Measurements from ENCODE around the gene AKR7A3. TPM values are rescaled to one million over a fixed set of nuclear protein-coding genes. Genes with fewer than 3 reads are reported as not detected.
"Not testable (repeated sequence)": the region's sequence is repeated elsewhere in the genome, so short reads cannot be mapped to it uniquely, and the experiment has no call there.

The AKR7A3 gene
- 0.92 and 1.7 TPM in 2 replicates for total RNA-seq (2014; rRNA removed)
- polyA plus RNA-seq (2012), result 0.18 TPM

- DNase-seq (ENCODE audit: low read depth), result not testable (repeated sequence)
These were observed at the start of gene AKR7A3 for GRCh38 chr1:19288324-19289241. Gene AKR7A3 (minus strand): TSS chr1:19288770. CDS start chr1:19288709, 61 bp downstream.

- DNase-seq (ENCODE audit: low read depth), result no peak
These were observed 49.8 kb upstream of the AKR7A3 start for GRCh38 chr1:19338323-19338762.

- DNase-seq (ENCODE audit: low read depth), result no peak
These were observed 48.7 kb upstream of the AKR7A3 start for GRCh38 chr1:19337289-19337688.

GRCh38 chr1:19336543-19336942 lies 48.0 kb upstream of the AKR7A3 start:
- peak; percentile 45 for DNase-seq (ENCODE audit: low read depth)

GRCh38 chr1:19333587-19334354 lies 45.2 kb upstream of the AKR7A3 start:
- no peak for DNase-seq (ENCODE audit: low read depth)

GRCh38 chr1:19332832-19333231 lies 44.3 kb upstream of the AKR7A3 start:
- no peak for DNase-seq (ENCODE audit: low read depth)

GRCh38 chr1:19331262-19331878 lies 42.8 kb upstream of the AKR7A3 start:
- no peak for DNase-seq (ENCODE audit: low read depth)

- DNase-seq (ENCODE audit: low read depth), result no peak
These were observed 42.0 kb upstream of the AKR7A3 start for GRCh38 chr1:19330449-19331135.

GRCh38 chr1:19329611-19330010 lies 41.0 kb upstream of the AKR7A3 start:
- DNase-seq (ENCODE audit: low read depth), result no peak

- no peak for DNase-seq (ENCODE audit: low read depth)
These were observed 40.6 kb upstream of the AKR7A3 start for GRCh38 chr1:19329188-19329587.

GRCh38 chr1:19328486-19328885 lies 39.9 kb upstream of the AKR7A3 start:
- no peak for DNase-seq (ENCODE audit: low read depth)

- no peak for DNase-seq (ENCODE audit: low read depth)
These were observed 39.2 kb upstream of the AKR7A3 start for GRCh38 chr1:19327736-19328135.

GRCh38 chr1:19327301-19327700 lies 38.7 kb upstream of the AKR7A3 start:
- DNase-seq (ENCODE audit: low read depth), result no peak

- DNase-seq (ENCODE audit: low read depth), result no peak
These were observed 38.1 kb upstream of the AKR7A3 start for GRCh38 chr1:19326748-19327065.

- no peak for DNase-seq (ENCODE audit: low read depth)
These were observed 37.6 kb upstream of the AKR7A3 start for GRCh38 chr1:19325958-19326747.

- no peak for DNase-seq (ENCODE audit: low read depth)
These were observed 36.9 kb upstream of the AKR7A3 start for GRCh38 chr1:19325368-19325957.

GRCh38 chr1:19324665-19324990 lies 36.1 kb upstream of the AKR7A3 start:
- DNase-seq (ENCODE audit: low read depth), result no peak

- no peak for DNase-seq (ENCODE audit: low read depth)
These were observed 35.6 kb upstream of the AKR7A3 start for GRCh38 chr1:19323987-19324664.

- DNase-seq (ENCODE audit: low read depth), result no peak
These were observed 33.9 kb upstream of the AKR7A3 start for GRCh38 chr1:19322481-19322880.

- no peak for DNase-seq (ENCODE audit: low read depth)
These were observed 32.5 kb upstream of the AKR7A3 start for GRCh38 chr1:19321071-19321470.
